Cardiac fibroblast (primary cell): ENCODE results near the gene DDAH1.
A peak's percentile ranks its signal among the peaks of the same experiment; 100 is the strongest.

Experiments used
- DNase-seq, 2 donors: peaks; one replicate each; pipeline versions ENCODE4 v3.0.0 to v3.0.0-alpha.2; 2010; ENCODE audit warnings: low read depth in 2 of 2
- H3K4me3 ChIP-seq, 2 donors: replicated peaks in 1 of 2; 1 replicate in 1 of 2; 2 replicates in 1 of 2; pipeline ENCODE4 v1.5.1; 2011; ENCODE audit warnings: low read depth in 2 of 2, low read length in 2 of 2, mild to moderate bottlenecking in 2 of 2, moderate library complexity in 1 of 2
- CTCF ChIP-seq: IDR thresholded peaks from one replicate; pipeline ENCODE4 v1.5.1; 2011; ENCODE audit warnings: low read depth, mild to moderate bottlenecking, low read length, inconsistent platforms

Gene DDAH1

GRCh38 chr1:85428471-85429089 lies 36.4 kb downstream of the DDAH1 start:
- no peak for TF ChIP-seq CTCF
- DNase-seq, result no peak
- no peak overlapping the region for H3K4me3 ChIP-seq

- no peak overlapping the region for H3K4me3 ChIP-seq
- DNase-seq, result no peak
- TF ChIP-seq CTCF, result no peak
Measured at GRCh38 chr1:85427849-85428248, 37.1 kb downstream of the DDAH1 start.

GRCh38 chr1:85427331-85427730 lies 37.6 kb downstream of the DDAH1 start:
- TF ChIP-seq CTCF, result no peak
- no peak for DNase-seq
- no peak overlapping the region for H3K4me3 ChIP-seq

GRCh38 chr1:85421179-85421578 lies 43.8 kb downstream of the DDAH1 start:
- H3K4me3 ChIP-seq, result no peak overlapping the region
- DNase-seq, result peak in 1 of 2 donors; percentile 55
- no peak for TF ChIP-seq CTCF

- no peak for TF ChIP-seq CTCF
- DNase-seq, result no peak
- no peak overlapping the region for H3K4me3 ChIP-seq
Measured at GRCh38 chr1:85420199-85420598, 44.8 kb downstream of the DDAH1 start.

GRCh38 chr1:85417876-85418275 lies 47.1 kb downstream of the DDAH1 start:
- no peak overlapping the region for H3K4me3 ChIP-seq
- no peak for DNase-seq
- no peak for TF ChIP-seq CTCF

GRCh38 chr1:85417017-85417416 lies 47.9 kb downstream of the DDAH1 start:
- TF ChIP-seq CTCF, result no peak
- no peak overlapping the region for H3K4me3 ChIP-seq
- no peak for DNase-seq
